Peyer's patch (tissue), 4 donors: ENCODE data around the gene ATG9A. TPM values are rescaled to one million over a fixed set of nuclear protein-coding genes. Genes with fewer than 3 reads are reported as not detected.

Experiments used
- DNase-seq, 3 donors: peaks; one replicate each; pipeline ENCODE4 v3.0.0-alpha.2; 2017 to 2019
- H3K27ac ChIP-seq, 4 donors: fragments of 200-600 bp; sonication (generic); one replicate each; pipeline ENCODE4 v1.5.1; 2016 to 2019
- H3K27me3 ChIP-seq, 2 donors: fragments of 200-600 bp; sonication (generic); one replicate each; pipeline ENCODE4 v1.5.1; 2019
- H3K36me3 ChIP-seq, 3 donors: fragments of 200-600 bp; sonication (generic); one replicate each; pipeline ENCODE4 v1.5.1; 2016 to 2019
- H3K4me1 ChIP-seq, 4 donors: fragments of 200-600 bp; sonication (generic); one replicate each; pipeline ENCODE4 v1.5.1; 2016 to 2019
- H3K4me3 ChIP-seq, 4 donors: fragments of 200-600 bp; sonication (generic); 1 replicate in 3 of 4; 2 replicates in 1 of 4; pipeline ENCODE4 v1.5.1; 2016 to 2019; ENCODE audit warnings: mild to moderate bottlenecking in 1 of 4
- H3K9me3 ChIP-seq, 4 donors: fragments of 200-600 bp; sonication (generic); one replicate each; pipeline ENCODE4 v1.5.1; 2016 to 2019; ENCODE audit warnings: mild to moderate bottlenecking in 1 of 4
- CTCF ChIP-seq, 6 experiments: fragments of 450-650 bp in 4 of 6; fragments of 200-600 bp in 2 of 6; sonication (generic) in 1 of 6; IDR thresholded peaks; one replicate each; pipeline ENCODE4 v1.5.1; 2017 to 2019; ENCODE audit warnings: antibody characterized with exemption in 6 of 6, mild to moderate bottlenecking in 3 of 6, moderate library complexity in 1 of 6
- POLR2A ChIP-seq, 2 donors: fragments of 450-650 bp; IDR thresholded peaks; one replicate each; pipeline ENCODE4 v1.5.1; 2017; ENCODE audit warnings: antibody characterized with exemption in 2 of 2, mild to moderate bottlenecking in 2 of 2, moderate library complexity in 2 of 2
- total RNA-seq, 4 donors: library from RNA; depleted of rRNA; stranded (reverse); fragments of >200 nt; gene quantifications; one replicate each; pipeline ENCODE4 v1.1.0, GENCODE V29; 2016

The ATG9A gene, protein sequence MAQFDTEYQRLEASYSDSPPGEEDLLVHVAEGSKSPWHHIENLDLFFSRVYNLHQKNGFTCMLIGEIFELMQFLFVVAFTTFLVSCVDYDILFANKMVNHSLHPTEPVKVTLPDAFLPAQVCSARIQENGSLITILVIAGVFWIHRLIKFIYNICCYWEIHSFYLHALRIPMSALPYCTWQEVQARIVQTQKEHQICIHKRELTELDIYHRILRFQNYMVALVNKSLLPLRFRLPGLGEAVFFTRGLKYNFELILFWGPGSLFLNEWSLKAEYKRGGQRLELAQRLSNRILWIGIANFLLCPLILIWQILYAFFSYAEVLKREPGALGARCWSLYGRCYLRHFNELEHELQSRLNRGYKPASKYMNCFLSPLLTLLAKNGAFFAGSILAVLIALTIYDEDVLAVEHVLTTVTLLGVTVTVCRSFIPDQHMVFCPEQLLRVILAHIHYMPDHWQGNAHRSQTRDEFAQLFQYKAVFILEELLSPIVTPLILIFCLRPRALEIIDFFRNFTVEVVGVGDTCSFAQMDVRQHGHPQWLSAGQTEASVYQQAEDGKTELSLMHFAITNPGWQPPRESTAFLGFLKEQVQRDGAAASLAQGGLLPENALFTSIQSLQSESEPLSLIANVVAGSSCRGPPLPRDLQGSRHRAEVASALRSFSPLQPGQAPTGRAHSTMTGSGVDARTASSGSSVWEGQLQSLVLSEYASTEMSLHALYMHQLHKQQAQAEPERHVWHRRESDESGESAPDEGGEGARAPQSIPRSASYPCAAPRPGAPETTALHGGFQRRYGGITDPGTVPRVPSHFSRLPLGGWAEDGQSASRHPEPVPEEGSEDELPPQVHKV
- total RNA-seq = 100 to 1,000 TPM in 1 of 4 donors, 10 to 100 TPM in 3; 23.1 to 107 (median 96.0) TPM

DNA sequence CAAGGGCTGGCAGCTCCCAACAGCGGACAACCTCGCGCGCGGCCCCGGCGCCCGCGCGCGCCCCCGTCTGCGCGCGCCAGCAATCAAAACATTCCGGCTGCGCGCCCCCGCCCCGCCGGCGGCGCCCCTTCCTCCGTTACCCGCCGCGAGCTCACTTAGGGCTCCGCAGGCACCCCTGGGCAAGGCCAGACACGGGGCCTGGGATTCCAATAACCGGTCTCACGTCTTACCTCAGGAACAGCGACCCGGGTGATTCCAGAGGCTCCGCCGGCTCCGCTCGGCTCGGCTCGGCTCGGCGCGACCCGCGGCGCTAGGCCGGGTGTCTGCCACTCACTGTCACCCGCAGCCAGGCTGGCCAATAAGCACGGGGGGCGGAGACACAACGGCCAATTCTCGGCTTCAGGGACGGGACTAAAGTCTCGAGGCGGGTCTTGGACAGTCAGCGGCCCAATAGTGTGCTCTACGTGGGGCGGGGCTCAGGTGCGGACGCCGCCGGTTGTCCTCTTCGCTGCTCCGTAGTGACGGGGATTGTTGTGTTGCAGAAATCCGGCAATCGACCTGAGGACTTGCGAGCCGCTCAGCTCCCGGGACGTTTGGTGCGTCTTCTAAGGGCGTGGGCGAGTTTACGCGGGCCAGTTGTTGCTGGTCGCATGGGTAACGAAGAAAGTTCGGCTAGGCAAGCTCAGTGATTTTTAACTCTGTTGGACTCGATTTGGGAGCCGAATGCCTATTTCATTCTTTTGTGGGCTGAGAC is at the start of gene ATG9A, which contains the start of gene ANKZF1:
Gene ATG9A (minus strand): TSS at position 332 of the 754 bp plus-strand sequence. CDS start 1,612 bp downstream, outside the sequence.
Gene ANKZF1 (plus strand): TSS at position 502 of the 754 bp plus-strand sequence. CDS start 452 bp downstream, outside the sequence.
- H3K36me3 ChIP-seq = peaks cover 0 to 50% (median 0%) of the 10 kb centered on the region in 3 donors
- peaks cover 0 to 26% (median 18%) of the 10 kb centered on the region in 4 donors for H3K4me1 ChIP-seq
- H3K4me3 ChIP-seq = peak within 1 kb of the TSS; percentile 77 to 85 (median 82)
- no peaks in the 10 kb centered on the region for H3K9me3 ChIP-seq
- peak; percentile 98 to 100 (median 99) for DNase-seq
- TF ChIP-seq CTCF (IDR thresholded peaks at IDR 0.05) (peak in 3 of 6 experiments; percentile 8 to 16 (median 16)), POLR2A (IDR thresholded peaks at IDR 0.05) (peak; percentile 82 to 91)
- no peaks in the 10 kb centered on the region for H3K27me3 ChIP-seq
- peak within 1 kb of the TSS; percentile 88 to 97 (median 94) for H3K27ac ChIP-seq

DNA sequence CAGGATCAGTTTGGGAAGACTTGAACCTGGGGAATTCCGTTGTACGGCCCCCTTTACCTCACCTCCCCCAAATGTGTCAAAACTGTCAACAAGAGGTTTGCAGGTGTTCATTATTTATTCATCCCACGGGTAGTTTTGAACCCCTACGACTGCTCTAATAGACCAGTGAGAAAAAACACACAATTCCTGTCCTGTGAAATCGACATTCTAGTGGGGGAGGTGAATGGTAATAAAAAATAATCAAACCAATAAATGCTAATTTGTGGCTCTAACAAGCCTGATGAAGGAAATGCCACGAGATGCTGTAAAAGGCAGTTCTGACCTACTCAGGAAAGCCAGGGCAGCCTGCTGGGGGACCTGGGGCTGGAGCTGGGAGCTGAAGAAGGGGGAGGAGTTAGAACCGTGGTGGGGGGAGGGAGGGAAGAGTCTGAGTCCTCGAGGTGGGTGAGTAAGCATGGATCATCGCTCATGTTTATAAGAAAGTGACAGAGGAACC is 49.3 kb upstream of the ATG9A start:
- H3K27ac ChIP-seq = peak overlapping the region; percentile 93 to 99 (median 97)
- H3K36me3 ChIP-seq = peaks cover 0 to 28% (median 0%) of the 10 kb centered on the region in 3 donors
- no peak for DNase-seq
- H3K27me3 ChIP-seq = no peaks in the 10 kb centered on the region
- H3K4me3 ChIP-seq = peak overlapping the region; percentile 71 to 77 (median 74)
- H3K4me1 ChIP-seq = peaks cover 0 to 30% (median 9%) of the 10 kb centered on the region in 4 donors
- H3K9me3 ChIP-seq = no peaks in the 10 kb centered on the region
- TF ChIP-seq POLR2A (IDR thresholded peaks at IDR 0.05) = no peak
- no peak for TF ChIP-seq CTCF (IDR thresholded peaks at IDR 0.05)

DNA sequence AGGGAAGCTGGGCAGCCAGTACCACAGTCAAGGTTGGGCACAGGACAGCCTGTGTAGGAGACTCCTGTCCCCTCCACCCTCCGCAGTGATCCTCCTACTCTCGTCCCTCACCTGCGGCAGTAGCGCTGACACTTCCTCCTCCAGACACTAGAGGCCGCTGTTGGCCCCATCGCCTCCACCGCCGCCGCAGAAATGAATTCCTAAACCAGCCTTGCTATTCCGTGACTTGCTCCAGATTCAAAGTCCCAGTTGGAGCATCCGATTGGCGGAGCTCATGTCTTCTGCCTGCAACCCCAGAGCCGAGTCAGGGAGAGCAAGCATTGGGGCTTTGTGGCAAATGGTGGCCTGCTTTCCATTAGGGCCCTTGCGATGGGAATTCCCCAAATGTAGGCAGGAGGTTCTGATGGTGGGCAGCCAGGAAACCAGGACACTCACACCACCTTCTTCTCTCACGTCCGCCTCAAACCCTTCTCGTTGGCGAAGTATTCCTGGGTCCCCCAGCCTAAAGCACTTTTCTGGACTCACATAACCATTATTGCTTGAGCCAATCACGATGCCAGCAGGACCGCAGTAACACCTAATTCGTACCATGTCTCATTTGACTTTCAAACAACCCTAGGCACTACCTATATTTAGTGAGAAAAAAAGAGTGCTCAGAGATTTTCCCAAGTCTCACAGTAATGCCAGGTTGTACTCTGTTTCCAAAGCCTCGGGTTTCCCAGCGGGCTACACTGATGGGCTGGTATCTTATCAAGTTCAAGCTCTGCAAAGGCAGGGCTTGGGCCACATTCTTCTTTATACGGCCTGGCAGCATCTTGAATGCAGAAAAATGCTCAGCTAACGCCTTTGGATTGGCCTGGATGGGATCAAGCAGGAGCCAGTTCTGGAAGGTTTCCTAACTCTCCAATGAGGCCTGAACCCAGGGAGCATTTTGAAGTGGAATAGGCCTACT is 48.5 kb upstream of the ATG9A start:
- Histone ChIP-seq H3K27ac (peak overlapping the region; percentile 93 to 99 (median 97)), H3K36me3 (peaks cover 0 to 21% (median 0%) of the 10 kb centered on the region in 3 donors), H3K4me1 (peaks cover 0 to 30% (median 9%) of the 10 kb centered on the region in 4 donors), H3K27me3 (no peaks in the 10 kb centered on the region), H3K9me3 (no peaks in the 10 kb centered on the region), H3K4me3 (peak overlapping the region; percentile 18 to 77 (median 32))
- peak; percentile 76 to 90 (median 88) for DNase-seq
- TF ChIP-seq POLR2A (IDR thresholded peaks at IDR 0.05) = no peak
- TF ChIP-seq CTCF (IDR thresholded peaks at IDR 0.05) = peak; percentile 94 to 99 (median 96)

DNA sequence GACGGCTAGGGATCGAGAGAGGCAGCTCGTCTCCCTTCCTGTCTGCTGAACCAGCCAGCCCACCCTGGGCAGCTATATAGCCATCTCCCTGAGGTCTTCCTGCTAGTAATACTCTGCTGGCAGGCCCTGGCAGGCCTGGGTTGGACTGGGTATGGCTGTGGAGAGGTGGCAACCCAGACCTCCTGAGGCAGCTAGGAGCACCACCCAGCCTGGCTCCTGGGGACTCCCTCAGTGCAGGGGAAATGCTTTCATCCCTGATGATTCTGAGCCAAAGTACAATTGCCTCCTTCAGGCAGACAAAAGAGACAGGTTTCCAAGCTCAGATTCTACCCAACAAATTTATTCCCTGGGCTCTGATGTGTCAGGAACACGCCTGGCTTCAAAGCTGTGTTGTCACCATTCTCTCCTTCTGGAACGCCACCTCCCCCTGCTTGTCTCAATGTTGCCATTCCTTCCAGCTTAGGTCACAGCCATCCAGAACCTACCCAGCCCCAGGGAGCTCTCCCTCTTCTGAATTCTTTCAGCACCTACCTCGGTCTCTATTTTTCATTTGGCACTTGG is 45.0 kb upstream of the ATG9A start:
- Histone ChIP-seq H3K4me1 (peaks cover 0 to 24% (median 6%) of the 10 kb centered on the region in 4 donors), H3K36me3 (no peaks in the 10 kb centered on the region), H3K4me3 (no peak overlapping the region), H3K9me3 (no peaks in the 10 kb centered on the region), H3K27ac (no peak overlapping the region), H3K27me3 (no peaks in the 10 kb centered on the region)
- DNase-seq = no peak
- TF ChIP-seq POLR2A (IDR thresholded peaks at IDR 0.05) (no peak), CTCF (IDR thresholded peaks at IDR 0.05) (no peak)
